Pons (tissue), 1 donor: ENCODE measurements around the gene PLA2G15.
A peak's percentile ranks its signal among the peaks of the same experiment; 100 is the strongest.

Source experiments
- DNase-seq: peaks from one replicate; pipeline ENCODE4 v3.0.0-alpha.2; 2016; ENCODE audit warnings: low spot score

The PLA2G15 gene

DNA sequence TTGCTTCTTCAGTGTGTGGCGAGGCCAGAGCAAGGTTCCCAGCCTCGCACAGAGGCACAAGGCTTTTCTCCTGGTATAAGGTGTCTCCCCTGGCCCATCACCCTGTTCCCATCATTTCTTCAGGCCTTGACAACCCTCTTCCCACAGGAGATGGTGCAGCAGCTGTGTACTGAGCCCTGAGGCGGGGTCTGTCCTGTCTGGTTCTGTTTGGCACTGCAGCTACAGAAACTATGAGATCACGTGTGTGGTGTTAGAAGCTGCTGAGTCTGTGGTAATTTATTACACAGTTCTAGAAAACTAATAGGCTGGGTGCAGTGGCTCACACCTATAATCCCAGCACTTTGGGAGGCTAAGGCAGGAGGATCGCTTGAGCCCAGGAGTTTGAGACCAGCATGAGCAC is 7.2 kb downstream of the PLA2G15 start:
- DNase-seq: no peak

DNA sequence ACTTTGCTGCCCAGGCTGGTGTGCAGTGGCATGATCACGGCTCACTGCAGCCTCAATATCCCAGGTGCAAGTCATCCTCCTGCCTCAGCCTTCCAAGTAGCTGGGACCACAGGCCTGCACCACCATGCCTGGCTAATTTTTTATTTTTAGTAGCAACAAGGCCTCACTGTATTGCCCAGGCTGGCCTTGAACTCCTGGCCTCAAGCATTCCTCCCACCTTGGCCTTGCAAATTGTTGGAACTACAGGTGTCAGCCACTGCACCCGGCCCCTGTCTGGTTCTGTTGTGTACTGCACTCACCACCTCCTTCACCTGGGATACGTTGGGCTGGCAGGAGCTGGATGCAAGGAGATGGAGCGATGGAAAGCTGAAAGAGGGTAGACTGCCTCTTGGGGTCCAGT is 8.5 kb downstream of the PLA2G15 start:
- DNase-seq: no peak

DNA sequence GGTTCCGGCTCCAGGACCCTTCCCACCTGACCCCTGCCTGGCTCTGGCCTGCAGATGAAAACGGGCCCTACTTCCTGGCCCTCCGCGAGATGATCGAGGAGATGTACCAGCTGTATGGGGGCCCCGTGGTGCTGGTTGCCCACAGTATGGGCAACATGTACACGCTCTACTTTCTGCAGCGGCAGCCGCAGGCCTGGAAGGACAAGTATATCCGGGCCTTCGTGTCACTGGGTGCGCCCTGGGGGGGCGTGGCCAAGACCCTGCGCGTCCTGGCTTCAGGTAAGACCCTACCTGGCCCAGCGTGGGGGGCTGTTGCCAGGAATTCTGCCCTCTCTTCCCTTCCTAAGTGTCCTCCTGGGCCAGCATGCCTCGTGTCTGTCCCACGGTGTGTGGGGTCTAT is 10.5 kb downstream of the PLA2G15 start:
- DNase-seq: no peak

DNA sequence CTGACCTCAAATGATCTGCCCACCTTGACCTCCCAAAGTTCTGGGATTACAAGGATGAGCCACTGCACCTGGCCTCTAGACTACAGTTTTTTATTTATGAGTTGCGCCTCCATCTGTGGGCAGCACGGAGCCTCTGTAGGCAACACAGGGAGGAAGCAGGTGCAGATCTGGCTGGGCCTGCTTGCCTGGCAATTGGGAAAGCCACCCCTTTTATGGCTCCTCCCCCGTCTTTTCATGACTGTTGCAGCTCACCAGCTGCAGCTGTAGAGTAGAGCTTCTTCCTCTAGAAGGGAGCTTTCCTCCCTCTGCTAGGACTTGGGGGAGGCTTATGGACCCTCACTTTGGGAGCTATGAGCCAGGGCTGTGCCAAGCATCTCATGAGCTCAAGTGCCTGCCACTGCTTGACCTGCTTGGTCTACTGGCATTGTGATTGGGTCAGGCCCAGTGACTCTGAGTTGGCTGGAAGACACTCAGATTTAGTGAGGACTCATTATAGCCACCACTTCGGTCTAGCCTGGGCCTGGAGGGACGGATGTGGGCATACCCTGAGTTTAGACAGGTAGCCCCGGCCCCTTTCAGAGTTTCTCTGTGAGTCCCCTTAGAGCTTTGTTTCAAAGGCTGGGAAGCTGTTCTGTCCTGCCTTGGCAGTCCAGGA is 12.2 kb downstream of the PLA2G15 start:
- DNase-seq: no peak

DNA sequence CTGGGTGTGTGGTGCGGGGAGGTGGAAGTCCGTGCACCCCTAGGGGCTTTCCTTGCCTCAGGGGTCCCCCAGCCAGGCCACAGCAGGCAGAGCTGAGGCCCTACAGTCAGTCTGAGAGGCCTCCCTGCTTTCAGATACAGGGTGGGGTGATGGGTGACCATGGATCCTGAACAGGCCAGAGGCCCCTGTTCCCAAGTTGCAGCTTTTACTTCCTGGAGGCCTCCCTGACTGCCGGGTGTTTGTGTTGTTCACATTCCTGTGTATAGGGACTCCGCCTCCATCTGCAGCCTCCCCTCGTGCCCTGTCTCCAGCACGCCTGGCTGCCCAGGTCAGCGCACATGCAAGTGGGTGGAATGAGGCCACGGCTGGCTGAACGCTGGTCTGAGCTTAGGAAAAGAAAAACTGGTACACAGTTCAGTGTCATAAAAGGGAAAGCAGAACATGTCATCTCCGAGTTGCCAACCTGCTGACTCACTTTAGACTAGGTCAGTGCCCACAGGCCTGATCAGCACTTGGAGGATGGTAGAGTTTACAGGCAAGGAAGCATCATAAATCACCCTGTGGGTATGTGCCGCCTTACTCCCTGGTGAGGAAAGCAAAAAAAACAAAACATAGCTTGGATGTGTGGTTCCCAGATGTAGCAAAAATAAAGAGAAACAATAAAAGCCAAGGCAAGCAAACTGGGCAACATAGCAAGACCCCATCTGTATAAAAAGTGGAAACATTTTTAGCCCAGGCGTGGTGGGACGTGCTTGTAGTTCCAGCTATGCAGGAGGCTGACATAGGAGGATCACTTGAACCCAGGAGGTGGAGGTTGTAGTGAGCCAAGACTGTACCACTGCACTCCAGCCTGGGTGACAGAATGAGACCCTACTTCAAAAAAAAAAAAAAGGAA is 13.0 kb downstream of the PLA2G15 start:
- DNase-seq: no peak

DNA sequence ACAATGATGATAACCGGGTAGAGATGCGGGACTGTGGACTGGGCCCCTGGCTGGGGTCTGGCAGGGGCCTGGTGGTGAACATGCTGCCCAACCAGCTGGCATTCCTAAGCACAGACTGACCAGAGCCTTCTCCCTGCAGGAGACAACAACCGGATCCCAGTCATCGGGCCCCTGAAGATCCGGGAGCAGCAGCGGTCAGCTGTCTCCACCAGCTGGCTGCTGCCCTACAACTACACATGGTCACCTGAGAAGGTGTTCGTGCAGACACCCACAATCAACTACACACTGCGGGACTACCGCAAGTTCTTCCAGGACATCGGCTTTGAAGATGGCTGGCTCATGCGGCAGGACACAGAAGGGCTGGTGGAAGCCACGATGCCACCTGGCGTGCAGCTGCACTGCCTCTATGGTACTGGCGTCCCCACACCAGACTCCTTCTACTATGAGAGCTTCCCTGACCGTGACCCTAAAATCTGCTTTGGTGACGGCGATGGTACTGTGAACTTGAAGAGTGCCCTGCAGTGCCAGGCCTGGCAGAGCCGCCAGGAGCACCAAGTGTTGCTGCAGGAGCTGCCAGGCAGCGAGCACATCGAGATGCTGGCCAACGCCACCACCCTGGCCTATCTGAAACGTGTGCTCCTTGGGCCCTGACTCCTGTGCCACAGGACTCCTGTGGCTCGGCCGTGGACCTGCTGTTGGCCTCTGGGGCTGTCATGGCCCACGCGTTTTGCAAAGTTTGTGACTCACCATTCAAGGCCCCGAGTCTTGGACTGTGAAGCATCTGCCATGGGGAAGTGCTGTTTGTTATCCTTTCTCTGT is 14.0 kb downstream of the PLA2G15 start:
- no peak for DNase-seq

DNA sequence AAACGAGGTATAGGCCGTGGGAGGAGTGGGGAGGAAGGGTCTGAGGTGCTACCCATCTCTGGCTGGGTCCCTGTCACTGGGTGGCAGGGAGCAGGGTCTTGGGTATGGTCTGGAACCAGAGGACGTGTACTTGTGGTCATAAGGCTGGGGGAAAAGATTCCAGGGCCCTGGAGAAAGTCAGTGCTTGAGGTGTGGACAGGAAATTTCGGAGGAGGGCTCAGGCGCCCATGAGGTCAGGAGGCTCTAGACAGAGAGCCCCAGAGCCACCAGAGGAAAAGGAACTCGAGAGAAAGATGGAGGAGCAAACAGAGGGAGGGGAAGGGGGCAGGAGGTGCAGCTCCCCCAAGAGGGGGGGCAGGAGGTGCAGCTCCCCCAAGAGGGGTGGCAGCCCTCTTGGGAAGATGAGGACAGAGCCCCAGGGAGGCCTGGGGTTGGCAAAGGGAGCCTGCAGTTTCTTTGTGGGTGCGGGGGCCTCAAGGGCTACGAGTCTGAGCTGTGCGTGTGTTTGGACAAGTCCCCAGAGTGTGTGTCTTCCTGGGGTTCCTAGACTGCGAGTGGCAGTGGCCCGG is 18.5 kb downstream of the PLA2G15 start:
- no peak for DNase-seq

DNA sequence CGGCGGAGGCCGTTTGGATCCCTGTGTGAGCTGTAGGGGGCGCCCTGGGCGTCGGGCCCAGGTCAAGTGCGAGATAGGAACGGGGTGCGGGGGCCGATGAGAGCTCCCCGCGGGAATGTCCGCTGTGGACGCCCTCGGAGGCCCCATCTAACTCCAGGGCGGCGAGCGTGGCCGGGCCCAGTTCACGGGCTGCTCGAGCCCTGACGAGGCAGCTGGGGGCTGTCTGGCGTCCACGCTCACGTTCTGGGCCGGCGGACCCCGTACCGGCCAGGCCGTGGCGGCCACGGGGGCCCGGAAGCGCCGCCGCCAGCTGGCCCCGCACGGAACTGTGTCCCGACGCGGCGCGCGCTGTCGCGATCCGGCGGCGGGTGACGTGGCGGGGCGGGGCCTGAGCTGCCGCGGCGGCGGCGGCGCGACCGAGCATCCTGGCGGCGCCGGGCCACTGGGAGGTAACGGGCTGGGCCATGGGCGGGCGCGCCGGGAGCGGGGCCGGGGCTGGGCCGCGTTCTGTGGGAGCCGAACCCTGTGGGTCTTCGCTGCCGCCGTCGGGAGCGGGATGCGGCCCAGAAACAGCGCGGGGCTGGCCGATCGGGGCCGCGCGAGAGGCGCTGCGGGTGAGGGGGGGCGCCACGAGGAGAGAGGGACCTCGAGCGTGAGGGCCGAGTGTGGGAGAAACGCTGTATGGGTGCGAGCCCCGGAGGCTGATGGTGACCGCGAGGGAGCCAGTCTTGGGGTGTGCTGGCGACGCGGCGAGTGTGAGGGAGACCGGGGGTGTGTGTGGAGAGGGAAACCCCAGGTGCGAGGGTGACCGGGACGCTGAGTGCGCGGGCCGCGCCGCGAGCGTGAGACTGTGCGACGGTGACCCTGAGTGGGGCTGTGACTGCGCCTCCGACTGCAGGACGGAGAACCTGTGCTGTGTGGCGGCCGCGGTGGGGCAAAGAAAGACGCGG is 19.2 kb downstream of the PLA2G15 start, which contains the start of gene SLC7A6:
SLC7A6 (plus strand) TSS at position 399 of the 950 bp plus-strand sequence. CDS start 10,201 bp downstream, outside the sequence.
- DNase-seq: no peak

DNA sequence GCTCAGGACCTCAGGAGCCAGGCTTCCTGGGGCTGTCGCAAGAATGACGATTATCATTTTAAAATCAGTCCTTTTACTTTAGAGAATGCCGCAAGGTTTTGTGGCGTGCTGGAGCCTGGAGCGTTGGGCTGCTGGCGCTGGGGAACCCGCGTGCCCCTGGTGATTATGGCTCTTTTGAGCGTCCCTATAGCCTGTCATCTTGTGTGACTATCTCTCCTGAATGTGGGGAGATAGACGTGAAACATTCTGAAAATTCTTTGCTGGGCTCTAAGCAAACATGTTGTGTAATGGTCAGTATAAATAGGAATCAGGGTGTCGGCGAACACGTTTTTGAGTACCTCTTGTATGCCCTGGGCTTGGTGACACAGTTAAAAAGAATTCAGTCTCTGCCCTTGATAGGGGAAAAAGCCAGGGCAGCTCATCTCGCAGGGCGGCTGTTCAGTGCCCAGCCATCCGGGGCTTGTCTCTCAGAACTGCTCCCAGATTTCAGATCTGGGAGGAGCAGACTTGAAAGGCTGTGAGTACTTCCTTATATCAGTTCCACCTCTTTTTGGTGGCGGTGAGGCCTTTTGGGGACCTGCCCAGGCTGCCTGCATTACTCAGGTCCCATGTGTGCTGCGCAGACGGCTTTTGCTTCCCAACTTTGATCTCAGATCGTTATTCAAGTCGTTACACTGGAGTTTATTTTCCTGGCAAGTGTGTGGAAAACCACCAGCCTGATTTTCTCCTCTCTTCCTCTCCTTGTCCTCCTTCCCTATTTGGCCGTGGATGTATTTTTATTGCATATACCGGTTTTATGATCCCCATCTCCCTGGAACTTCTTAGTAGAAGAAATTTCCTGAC is 20.1 kb downstream of the PLA2G15 start:
- DNase-seq: peak; percentile 59

DNA sequence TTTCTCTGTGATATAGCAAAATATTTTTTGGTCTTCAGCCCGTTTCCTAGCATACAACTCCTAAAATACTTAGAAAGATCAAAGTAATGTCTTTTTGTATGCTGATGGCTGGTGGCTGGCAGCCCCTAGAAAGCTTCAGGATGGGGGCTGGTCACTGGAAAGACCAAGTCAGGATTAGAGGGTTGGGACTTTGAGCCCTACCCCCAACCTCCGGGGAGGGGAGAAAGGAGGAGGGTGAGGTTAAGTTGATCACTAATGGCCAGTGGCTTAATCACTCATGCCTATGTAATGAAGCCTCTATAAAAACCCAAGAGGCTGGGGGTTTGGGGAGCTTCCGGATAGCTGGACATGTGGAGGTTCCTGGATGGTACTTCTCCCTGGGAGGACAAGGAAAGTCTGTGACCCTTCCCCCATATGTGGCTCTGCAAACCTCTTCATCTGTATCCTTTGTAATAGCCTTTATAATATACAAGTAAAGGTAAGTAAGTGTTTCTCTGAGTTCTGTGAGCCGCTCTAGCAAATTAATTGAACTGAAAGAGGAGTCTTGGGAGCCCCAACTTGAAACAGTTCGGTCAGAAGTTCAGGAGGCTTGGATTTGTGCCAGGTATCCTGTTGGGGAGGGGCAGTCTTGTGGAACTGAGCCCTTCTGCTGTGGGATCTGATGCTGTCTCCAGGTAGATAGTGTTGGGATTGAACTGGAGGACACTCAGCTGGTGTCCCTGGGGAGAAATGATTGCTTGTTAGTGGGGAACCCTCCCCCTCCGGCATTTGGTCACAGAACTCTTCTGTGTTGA is 22.6 kb downstream of the PLA2G15 start:
- no peak for DNase-seq

DNA sequence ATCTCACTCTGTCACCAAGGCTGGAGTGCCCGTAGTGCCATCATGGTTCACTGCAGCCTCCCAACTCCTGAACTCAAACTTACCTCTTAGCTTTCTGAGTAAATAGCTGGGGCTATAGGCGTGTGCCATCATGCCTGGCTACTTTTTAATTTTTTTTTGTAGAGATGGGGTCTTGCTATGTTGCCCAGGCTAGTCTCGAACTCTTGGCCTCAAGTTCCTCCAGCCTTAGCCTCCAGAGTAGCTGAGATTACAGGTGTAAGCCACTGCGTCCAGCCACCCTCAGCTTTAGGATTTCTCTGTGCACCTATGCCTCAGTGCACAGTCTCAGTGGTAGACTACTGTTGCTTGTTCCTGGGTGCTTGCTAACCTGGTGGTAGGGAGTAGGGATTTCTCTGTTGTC is 24.6 kb downstream of the PLA2G15 start:
- no peak for DNase-seq

DNA sequence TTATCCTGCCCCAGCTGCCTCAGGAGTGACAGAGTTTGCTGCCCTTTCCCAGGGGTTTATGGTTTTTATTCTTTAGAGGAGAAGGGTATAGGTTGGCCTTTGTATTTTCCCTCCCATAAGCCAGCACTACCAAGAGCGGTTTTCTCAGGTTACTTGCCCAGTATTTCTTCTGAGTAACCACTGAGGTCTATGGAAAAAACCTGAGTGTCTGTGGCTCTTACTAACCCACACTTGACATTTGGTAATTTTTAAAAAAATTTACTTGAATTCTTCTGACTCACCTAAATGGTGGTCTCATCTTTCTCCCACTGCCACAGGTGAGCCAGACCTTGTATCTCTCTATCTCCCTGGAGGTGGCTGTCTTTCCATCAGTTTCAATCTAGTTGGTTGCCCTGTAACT is 25.2 kb downstream of the PLA2G15 start:
- no peak for DNase-seq

DNA sequence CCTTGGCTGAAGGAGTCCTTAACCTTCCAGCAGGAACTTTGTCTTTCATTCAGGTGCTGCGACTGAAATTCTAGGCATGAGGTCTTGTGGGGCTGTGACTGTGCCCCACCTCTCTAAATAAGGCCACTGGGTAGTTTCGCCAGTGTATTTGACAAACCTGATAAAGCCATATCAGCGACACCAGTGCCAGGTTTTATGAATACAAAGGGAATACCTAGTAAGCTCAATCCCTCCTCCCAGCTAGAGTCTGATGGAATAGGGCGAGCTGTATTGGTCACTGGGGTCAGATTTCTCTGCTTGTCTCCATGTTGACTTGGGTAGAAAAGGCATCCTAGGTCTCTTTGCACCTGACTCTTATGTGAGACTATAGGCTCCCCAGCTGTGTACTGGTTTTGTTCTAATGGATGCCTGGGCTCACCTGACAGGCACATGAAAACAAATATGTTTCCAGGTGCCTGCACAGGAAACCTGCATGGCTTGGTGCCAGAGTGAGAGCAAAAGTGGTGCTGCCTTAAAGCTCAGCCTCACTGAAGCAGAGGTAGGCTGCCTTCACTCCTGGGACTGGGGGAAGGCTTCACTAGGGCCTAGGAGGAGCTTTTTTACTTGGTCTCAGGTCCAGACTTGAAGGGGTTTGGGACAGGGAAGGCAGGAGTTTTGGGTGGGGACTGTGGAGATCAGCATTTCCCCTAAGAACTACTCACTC is 27.5 kb downstream of the PLA2G15 start:
- DNase-seq: no peak

DNA sequence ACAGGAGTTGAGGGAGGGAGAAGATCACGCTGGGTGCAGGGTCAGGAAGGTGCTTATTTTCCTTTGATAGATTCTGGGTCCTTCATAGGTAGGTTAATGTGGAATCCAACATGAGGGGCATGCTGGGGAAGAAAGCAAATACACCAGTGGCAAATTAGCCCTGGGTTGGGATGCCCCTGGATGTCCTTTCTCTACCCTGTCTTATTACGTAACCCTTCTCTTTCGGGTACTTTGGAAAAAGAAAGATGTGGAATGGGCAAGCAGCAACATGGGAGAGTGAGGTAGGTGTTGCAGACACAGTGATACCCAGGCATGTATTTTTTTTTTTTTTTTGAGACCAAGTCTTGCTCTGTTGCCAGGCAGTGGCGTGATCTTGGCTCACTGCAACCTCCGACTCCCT is 28.3 kb downstream of the PLA2G15 start:
- DNase-seq: no peak

DNA sequence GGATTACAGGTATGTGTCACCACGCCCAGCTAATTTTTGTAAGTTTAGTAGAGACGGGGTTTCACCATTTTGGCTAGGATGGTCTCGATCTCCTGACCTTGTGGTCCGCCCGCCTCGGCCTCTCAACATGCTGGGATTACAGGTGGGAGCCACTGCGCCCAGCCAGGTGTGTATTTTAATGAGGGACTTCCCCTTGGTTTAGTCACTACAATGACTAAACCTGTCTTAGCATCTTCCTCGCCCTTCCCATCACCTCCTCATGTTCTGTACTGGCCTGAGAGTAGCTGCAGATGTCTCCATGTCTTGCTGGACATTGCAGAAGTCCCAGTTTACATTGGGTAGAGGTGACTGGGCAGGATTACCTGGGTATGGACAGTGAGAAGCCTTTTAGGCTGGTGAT is 28.7 kb downstream of the PLA2G15 start:
- DNase-seq: no peak

DNA sequence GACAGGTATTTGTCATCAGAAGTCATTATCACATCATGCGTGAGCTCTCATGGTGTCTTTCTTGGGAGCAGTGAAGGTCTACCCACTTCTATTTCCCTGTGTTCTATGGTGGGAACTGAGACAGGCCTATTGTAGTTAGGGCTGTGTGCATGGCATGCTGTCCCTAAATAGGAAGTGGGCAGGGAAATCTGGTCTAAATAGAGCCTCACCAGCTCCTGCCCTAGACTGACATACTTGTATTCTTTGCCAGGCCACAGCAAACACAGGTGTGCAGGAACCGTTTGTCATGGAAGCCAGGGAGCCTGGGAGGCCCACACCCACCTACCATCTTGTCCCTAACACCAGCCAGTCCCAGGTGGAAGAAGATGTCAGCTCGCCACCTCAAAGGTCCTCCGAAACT is 29.3 kb downstream of the PLA2G15 start:
- DNase-seq: no peak

DNA sequence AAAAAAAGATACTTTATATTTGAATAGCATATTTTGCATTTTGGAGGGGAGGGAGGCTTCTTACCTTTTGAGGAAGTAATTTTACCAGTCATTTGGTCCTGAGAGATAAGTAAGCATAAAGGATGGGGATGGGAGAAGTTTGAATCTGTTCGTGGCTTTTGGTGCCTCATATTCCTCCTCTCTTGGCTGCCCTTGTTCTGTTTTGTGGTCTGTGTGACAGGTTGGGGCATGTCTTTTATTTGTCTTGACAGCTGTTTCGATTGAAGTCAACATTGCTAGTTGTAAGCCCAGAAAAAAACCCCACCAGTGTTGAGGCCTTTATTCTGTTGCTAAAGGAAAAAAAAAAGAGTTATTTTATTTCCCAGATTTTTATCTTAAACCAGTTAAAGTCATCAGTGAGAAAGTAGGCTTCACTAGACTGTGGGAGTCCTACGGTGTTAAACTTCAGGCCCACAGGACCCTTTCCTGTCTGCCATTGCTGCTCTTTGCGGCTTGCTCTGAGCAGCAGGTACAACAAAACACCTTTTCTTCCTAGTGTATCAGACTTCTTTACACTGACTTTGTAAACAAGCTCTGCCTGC is 30.5 kb downstream of the PLA2G15 start:
- no peak for DNase-seq

DNA sequence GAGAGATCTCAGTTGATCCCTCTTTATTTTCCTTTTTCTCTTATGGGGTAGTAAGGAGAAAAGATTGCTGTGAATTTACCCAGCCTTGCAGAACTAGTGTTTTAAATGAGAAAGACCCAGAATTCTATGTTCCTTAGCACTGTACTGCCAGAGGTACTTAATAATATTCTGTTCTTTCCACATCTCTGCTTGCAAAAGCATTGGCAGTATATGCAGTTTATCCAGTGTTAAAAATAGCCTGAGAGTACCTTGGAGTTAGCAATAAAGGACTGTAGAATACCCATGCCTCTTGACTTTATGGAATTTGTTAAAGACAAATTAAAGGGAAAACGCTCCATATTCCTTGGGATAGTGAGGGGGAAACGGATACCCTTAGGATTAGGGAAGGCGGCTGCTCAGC is 31.1 kb downstream of the PLA2G15 start:
- no peak for DNase-seq
